Inflammatory macrophage (primary cell): ENCODE data around the gene PTCH2.
"Not testable (repeated sequence)": the region's sequence is repeated elsewhere in the genome, so short reads cannot be mapped to it uniquely, and the experiment has no call there.

Experiments used
- DNase-seq, 2 donors: peaks; one replicate each; pipeline ENCODE4 v3.0.0-alpha.2; 2020 to 2022

Gene PTCH2

GRCh38 chr1:44835738-44836675 is 7.0 kb downstream of the PTCH2 start:
- DNase-seq, result peak; percentile 83

- no peak for DNase-seq
Observed at GRCh38 chr1:44834328-44834727, 8.7 kb downstream of the PTCH2 start.

DNA sequence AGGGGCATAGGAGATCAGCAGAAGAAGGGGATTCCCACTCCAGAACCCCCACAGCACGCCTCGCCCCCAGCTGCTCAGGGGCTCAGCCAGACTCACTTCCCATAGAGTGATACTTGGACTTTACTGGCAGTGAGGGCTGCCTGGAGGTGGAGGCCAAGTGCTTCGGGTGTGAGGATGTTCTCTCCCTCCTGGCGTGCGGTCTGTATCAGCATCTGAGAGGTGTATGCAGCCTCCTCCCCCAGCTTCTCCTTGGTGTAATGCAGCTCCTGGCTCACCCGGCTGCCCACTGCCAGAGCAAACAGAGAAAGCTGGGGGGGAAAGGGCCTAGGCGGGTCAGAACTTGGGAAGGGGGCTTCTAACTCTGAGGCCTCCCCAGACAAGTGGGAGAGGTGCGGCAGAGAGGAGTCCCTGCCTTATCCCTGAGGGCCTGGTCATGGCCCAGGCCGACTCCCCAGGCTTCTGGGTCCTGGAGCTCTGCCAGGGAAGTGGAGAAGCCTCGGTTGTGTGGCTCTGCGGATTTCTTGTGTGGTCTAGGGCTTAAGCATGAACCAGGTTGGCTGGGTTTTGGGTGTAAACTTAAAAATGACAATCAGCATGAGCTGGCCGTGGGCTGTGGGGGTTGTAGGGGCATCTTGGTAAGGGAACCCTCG is 10.9 kb downstream of the PTCH2 start:
- no peak for DNase-seq

- DNase-seq, result no peak
Observed at GRCh38 chr1:44831516-44831915, 11.5 kb downstream of the PTCH2 start.

- no peak for DNase-seq
Observed at GRCh38 chr1:44830900-44831304, 12.2 kb downstream of the PTCH2 start.

GRCh38 chr1:44829506-44830384 is 13.3 kb downstream of the PTCH2 start:
- DNase-seq, result peak in 1 of 2 donors; percentile 34

DNA sequence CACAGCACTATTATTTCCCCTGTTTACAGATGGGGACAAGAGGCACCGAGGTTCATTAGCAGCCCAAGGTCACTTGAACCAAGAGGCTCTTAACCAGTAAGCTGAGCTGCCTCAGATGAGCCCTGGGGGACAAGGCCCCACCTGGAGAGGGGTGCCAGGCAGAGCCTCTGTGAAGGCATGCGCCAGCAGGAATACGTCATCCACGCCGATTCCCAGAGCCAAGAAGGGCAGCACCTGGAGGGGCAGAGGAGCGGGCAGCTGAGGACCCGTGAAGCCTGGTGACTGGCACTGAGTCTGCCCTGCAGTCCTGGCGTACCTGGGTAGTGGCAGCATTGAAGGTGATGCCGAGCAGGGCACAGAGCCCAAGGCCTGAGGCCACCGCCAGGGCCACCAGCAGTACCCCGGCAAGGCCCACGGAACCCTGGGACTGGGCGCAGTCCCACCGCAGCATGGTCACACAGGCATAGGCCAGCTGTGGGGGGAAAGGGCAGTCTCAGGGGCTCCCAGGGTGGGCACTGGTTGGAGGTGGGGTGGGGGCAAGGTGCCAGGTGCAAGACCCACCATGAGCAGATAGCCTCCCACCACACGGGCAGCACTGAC is 14.1 kb downstream of the PTCH2 start:
- no peak for DNase-seq

GRCh38 chr1:44828003-44828651 is 14.9 kb downstream of the PTCH2 start:
- no peak for DNase-seq

DNA sequence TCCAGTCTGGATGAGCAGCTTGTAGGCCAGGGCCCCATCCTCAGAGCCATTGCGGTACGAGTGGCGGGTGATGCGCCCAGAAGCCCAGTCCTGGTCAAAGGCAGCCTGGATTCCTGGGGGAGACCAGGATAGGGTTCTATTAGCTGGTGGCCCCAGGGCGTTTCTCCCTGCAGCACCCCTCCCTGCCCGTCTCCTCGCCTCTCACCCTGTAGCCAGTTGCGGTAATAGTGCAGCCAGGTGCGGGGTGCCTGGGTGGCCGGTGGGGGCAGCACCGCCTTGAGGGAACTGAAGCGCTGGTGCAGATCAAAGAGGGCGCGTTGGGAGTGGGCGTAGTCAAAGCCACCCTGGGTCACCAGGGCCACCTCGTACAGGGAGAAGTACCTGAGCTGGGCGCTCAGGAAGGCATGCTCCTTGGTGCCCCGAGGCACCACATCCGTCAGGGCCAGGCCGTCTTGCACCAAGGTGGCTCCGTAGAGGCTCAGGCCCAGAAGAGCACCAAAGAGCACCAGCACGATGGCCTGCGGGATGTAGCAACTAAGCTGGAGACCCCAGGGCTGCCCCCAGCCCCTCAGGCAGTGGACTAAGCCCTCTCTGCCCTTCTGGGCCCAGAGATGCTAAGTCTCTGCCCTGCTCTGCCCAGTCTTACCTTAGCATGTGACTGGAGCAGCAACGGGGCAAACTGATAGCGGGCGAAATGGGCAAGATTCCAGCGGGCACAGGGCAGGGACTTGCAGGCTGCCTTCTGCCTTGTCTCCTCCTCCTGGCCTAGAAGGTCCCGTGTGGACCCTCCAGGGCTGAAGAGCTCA is 15.7 kb downstream of the PTCH2 start:
- DNase-seq, result no peak

DNA sequence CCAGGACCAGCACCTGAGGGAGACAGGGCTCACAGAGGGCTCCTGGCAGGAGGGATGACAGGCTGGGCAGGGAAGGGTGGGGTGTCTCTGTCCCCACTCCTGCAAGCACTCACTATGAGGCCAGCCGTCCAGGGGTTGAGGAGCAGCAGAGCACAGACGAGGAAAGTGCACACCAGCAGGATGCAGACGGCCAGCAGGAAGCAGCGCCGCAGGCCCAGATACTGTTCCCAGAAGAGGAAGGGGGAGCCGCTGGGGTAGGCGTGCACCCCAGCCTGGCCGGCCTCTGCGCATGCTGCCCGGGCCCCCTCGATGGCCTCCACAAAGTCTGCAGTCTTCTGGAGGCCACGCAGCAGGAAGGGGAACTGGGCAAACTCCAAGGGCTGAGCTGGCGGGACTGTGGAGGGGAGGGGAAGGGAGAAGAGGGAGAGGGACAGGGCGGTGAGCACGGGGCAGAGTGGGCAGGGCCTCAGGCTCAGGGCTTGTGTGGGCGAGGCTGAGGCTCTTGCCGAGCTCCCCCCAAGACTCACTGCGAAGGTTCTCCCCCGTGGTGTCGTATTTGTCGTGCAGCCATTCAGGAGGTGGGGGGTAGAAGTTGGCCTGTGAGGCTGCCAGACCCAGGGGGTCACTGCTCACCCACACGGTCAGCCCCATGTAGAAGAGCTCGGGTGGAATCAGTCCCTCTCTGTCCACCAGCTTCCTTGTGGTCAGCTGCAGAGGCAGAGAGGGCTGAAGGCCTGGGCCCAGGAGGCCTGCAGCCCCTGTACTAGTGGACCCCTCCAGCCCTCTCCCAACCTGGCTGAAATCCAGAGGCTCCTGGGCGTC is 16.5 kb downstream of the PTCH2 start:
- DNase-seq, result peak; percentile 89 to 92

DNA sequence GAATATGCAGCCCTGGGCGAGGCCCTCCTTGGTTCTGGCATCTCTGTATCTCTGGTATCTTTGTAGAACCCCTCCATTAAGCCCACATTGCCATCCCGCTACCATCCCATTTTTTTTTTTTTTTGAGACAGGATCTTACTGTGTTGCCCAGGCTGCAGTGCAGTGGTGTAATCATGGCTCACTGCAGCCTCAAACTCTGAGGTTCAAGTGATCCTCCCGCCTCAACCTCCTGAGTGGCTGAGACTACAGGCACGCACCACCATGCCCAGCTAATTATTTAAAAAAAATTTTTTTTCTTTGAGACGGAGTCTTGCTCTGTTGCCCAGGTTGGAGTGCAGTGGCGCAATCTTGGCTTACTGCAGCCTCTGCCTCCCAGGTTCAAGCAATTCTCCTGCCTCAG is 18.7 kb downstream of the PTCH2 start:
- DNase-seq, result not testable (repeated sequence)

DNA sequence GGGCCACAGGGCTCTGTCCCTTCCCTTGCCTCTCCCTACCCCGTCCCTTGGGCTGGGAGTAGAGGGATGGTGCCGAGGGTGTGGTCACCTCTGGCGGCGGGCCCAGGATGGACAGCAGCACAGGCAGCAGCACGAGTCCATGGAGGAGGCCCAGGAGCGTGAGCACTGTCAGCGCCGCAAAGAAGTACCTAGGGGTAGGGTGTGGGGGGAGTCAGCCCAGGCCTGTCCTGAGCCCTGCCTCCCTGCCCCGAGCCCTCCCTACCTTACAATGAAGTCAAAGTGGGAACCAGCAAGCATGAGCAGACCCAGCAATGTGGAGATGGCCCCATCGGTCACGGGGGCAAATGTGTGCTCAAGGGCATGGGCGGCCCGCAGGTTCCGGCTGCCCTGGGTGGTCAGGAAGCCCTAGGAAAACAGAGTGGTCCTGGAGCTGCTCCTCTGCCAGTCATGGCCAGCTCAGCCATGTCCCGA is 20.0 kb downstream of the PTCH2 start:
- no peak for DNase-seq

DNA sequence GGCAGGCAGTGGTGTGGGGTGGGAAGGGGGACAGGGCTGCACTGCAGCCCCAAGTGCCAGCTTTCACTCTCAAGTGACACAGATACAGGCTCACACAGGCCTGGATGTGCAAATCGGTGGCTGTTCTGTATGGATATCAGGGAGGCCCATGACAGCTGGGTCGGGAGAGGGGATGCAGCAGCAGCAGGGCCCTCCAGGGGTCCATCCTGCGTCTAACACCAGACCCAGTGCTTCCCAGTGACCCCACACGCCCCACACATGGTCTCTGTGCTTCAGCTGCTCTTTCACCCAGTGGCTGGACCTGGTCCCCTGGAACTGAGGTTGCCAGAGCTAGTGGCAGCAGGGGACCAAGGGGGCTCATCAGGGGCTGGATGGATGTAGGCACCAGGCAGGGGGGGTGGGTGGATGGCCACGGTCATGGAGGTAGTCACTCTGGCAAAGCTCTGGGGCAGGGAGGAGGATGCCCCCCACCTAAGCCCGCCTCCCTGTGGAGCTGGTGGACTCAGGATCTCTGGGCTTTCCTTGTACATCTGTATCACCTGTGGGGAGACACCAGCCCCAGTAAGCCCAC is 20.8 kb downstream of the PTCH2 start:
- DNase-seq, result no peak

DNA sequence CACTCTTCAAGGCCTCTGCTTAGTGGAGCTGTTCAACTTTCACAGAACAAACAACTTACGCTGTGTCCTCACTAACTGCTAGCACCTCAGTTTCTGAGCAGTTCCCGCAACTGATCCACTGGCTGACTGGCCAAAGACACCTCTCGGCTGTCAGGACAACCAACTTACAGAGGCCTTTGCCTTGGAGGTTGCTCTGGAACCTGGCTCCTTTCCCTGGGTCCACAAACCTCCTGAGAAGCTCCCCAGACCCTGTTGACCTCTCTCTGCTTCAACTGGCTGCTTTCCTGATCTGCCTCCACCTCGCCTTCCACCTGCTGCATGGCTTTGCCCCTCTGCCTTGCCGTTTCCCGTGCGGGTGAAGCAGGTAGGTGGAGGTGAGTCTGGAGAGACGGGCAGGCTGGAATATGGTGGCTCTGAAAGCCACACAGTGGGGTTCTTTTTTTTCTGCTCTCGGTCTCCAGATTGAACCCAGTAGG is 21.8 kb downstream of the PTCH2 start:
- no peak for DNase-seq

DNA sequence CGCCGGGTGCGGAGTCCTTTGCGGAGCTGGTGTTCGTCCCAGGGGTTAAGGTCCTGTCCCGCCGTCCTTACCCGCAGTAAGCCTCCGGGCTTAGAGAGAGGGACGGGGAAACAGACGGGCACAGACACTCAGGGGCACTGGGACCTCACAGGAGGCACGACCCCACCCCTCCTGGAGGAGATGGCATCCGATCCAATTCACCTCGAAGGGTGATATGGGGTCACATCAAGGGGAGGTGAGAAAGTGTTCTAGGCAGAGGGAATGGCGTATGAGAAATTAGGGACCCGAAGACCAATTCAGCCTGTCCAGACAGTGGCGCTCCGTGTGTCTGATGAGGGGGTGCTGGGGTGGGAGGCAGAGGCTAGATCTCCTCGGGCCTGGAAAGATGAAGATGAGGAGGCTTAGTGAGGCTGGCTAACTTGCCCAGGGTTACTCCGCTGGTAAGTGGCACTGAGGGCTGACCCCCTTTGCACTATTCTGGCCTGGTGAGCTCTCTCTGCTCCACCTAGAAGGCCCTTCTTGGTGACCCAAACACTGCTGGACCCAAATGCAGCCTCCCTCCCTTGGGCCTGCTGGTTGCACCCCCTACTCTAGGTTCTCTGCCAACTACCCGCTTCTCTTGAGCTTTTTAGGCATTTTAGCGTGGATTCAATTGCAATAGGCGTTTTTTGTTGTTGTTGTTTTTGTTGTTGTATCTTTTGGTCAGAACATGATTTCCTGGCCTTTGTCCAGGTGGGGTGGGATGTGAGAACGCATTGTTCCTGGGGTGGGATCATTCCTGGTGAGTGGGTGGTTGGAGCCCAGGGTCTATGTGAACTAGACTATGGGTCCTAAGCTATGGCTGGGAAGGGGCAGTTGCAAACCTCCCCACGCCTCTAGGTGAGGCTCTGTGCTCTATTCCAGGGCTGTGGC is 22.5 kb downstream of the PTCH2 start:
- DNase-seq, result no peak

GRCh38 chr1:44819608-44820327 is 23.3 kb downstream of the PTCH2 start:
- peak; percentile 92 to 98 for DNase-seq

GRCh38 chr1:44819196-44819607 is 23.9 kb downstream of the PTCH2 start:
- no peak for DNase-seq
